ENCODE measurements around the gene ASRGL1. TPM values are rescaled to one million over a fixed set of nuclear protein-coding genes. Genes with fewer than 3 reads are reported as not detected.
A peak's percentile ranks its signal among the peaks of the same experiment; 100 is the strongest.
"Not testable (repeated sequence)": the region's sequence is repeated elsewhere in the genome, so short reads cannot be mapped to it uniquely, and the experiment has no call there.

ASRGL1 gene
- total RNA-seq, 4 donors from 2014 or later = 2.1 to 11.6 (median 6.7) TPM

- peak; percentile 27 to 51 (median 48) for TF ChIP-seq CTCF (IDR thresholded peaks at IDR 0.05)
- TF ChIP-seq EP300 (IDR thresholded peaks at IDR 0.05) = no peak
- H3K4me3 ChIP-seq = no peak overlapping the region
- DNase-seq (ENCODE audit: extremely low spot score) = no peak
- 29% methylated on average over 15 of the region's 18 CpGs for WGBS
- H3K4me1 ChIP-seq = no peaks in the 10 kb centered on the region
- H3K27ac ChIP-seq (replicated peaks in 1 of 4) = no peak overlapping the region
- H3K27me3 ChIP-seq = peaks cover 0 to 35% (median 4%) of the 10 kb centered on the region in 4 donors
- no peaks in the 10 kb centered on the region for H3K36me3 ChIP-seq
- no peaks in the 10 kb centered on the region for H3K9me3 ChIP-seq
- intact Hi-C loops (cut with DNase I) = no loop called here
These were observed 12.3 kb upstream of the ASRGL1 start for GRCh38 chr11:62324731-62325556.

GRCh38 chr11:62325781-62326180 is 11.5 kb upstream of the ASRGL1 start:
- intact Hi-C loops (cut with DNase I); H3K9me3 ChIP-seq; H3K4me1 ChIP-seq; H3K27ac ChIP-seq (replicated peaks in 1 of 4); H3K36me3 ChIP-seq; H3K4me3 ChIP-seq; DNase-seq (ENCODE audit: extremely low spot score): not testable (repeated sequence)
- peaks cover 0 to 35% (median 4%) of the 10 kb centered on the region in 4 donors for H3K27me3 ChIP-seq
- 59% methylated on average over 5 of the region's 5 CpGs for WGBS

- H3K4me1 ChIP-seq; DNase-seq (ENCODE audit: extremely low spot score); intact Hi-C loops (cut with DNase I); H3K9me3 ChIP-seq; H3K27ac ChIP-seq (replicated peaks in 1 of 4); H3K4me3 ChIP-seq; H3K36me3 ChIP-seq: not testable (repeated sequence)
- peaks cover 0 to 30% (median 4%) of the 10 kb centered on the region in 4 donors for H3K27me3 ChIP-seq
- WGBS = 27% methylated on average over 6 of the region's 6 CpGs
These were observed 10.5 kb upstream of the ASRGL1 start for GRCh38 chr11:62326719-62327118.

- H3K36me3 ChIP-seq; intact Hi-C loops (cut with DNase I); DNase-seq (ENCODE audit: extremely low spot score); H3K4me3 ChIP-seq; H3K9me3 ChIP-seq; H3K27ac ChIP-seq (replicated peaks in 1 of 4); H3K4me1 ChIP-seq: not testable (repeated sequence)
- WGBS = 92% methylated on average over 12 of the region's 14 CpGs
- H3K27me3 ChIP-seq = peaks cover 0 to 26% (median 4%) of the 10 kb centered on the region in 4 donors
These were observed 9.7 kb upstream of the ASRGL1 start for GRCh38 chr11:62327541-62327940.

- not testable (repeated sequence) for DNase-seq (ENCODE audit: extremely low spot score)
These were observed 6.0 kb upstream of the ASRGL1 start for GRCh38 chr11:62331264-62331663.

GRCh38 chr11:62333768-62334167 is 3.5 kb upstream of the ASRGL1 start:
- TF ChIP-seq CTCF (IDR thresholded peaks at IDR 0.05) (no peak), POLR2AphosphoS5 (IDR thresholded peaks at IDR 0.05) (no peak), EP300 (IDR thresholded peaks at IDR 0.05) (no peak), POLR2A (IDR thresholded peaks at IDR 0.05; ENCODE audit: low read depth) (no peak)

More at GRCh38 chr11:62331264-62331663, 6.0 kb upstream of the ASRGL1 start:
- H3K36me3 ChIP-seq; H3K27ac ChIP-seq (replicated peaks in 1 of 4); intact Hi-C loops (cut with DNase I); H3K4me3 ChIP-seq; H3K4me1 ChIP-seq; H3K9me3 ChIP-seq: not testable (repeated sequence)
- H3K27me3 ChIP-seq = peaks cover 0 to 21% (median 0%) of the 10 kb centered on the region in 4 donors
- 89% methylated on average over 3 of the region's 3 CpGs for WGBS

GRCh38 chr11:62336949-62337302 is 322 bp upstream of the ASRGL1 start:
- DNase-seq (ENCODE audit: extremely low spot score); H3K9me3 ChIP-seq; H3K36me3 ChIP-seq; H3K27me3 ChIP-seq; intact Hi-C loops (cut with DNase I): not testable (repeated sequence)
- peaks cover 4 to 24% (median 16%) of the 10 kb centered on the region in 4 donors for H3K4me1 ChIP-seq
- 51% methylated on average over 19 of the region's 19 CpGs for WGBS
- peak overlapping the region; percentile 58 to 68 (median 66) for H3K27ac ChIP-seq (replicated peaks in 1 of 4)
- peak overlapping the region; percentile 61 to 83 (median 74) for H3K4me3 ChIP-seq

More at GRCh38 chr11:62333768-62334167, 3.5 kb upstream of the ASRGL1 start:
- intact Hi-C loops (cut with DNase I) = no loop called here
- 77% methylated on average over 5 of the region's 5 CpGs for WGBS
- Histone ChIP-seq H3K27me3 (peaks cover 0 to 13% (median 0%) of the 10 kb centered on the region in 4 donors), H3K9me3 (no peaks in the 10 kb centered on the region), H3K27ac (replicated peaks in 1 of 4) (no peak overlapping the region), H3K4me3 (no peak overlapping the region), H3K36me3 (no peaks in the 10 kb centered on the region), H3K4me1 (peaks cover 0 to 16% (median 14%) of the 10 kb centered on the region in 4 donors)
- no peak for DNase-seq (ENCODE audit: extremely low spot score)

Measured in esophagus muscularis mucosa (tissue), 4 donors.